ENCODE data around the gene TAF3. TPM values are rescaled to one million over a fixed set of nuclear protein-coding genes. Genes with fewer than 3 reads are reported as not detected.

Gene TAF3
- total RNA-seq, 1 experiment from 2014 or later = 14.5 TPM

GRCh38 chr10:7817576-7817975 lies 729 bp upstream of the TAF3 start:
- Mint-ChIP-seq H3K4me1 (ENCODE audit: low read depth, unreplicated experiment) (peaks cover 23% of the 10 kb centered on the region), H3K4me3 (ENCODE audit: low read depth, unreplicated experiment) (peak overlapping the region; percentile 85), H3K27me3 (ENCODE audit: unreplicated experiment) (no peaks in the 10 kb centered on the region), H3K27ac (ENCODE audit: unreplicated experiment) (peak overlapping the region; percentile 58), H3K9me3 (ENCODE audit: low read depth, unreplicated experiment) (no peaks in the 10 kb centered on the region), H3K36me3 (ENCODE audit: insufficient read depth, unreplicated experiment) (peaks cover 24% of the 10 kb centered on the region)
- intact Hi-C loops (cut with micrococcal nuclease; ENCODE audit: unreplicated experiment) = no loop called here
- no peak for DNase-seq
- no TSS peak for BruUV-seq (replicated peaks)
- CTCF ChIA-PET = interaction anchor here (0.9 to 2.1 kb wide), 7 partner anchors 8 to 1485 kb away, joined by 3 to 12 read pairs (median 3); partner anchors contain the start of genes ATP5F1C and KIN
- no peak for TF ChIP-seq CTCF (IDR thresholded peaks at IDR 0.05; ENCODE audit: unreplicated experiment)

- intact Hi-C loops (cut with micrococcal nuclease; ENCODE audit: unreplicated experiment) = loop anchor here (1.0 to 2.0 kb wide), 2 partner anchors 21 to 131 kb away; no protein-coding TSS in a partner anchor
- no peak for TF ChIP-seq CTCF (IDR thresholded peaks at IDR 0.05; ENCODE audit: unreplicated experiment)
- Mint-ChIP-seq H3K9me3 (ENCODE audit: low read depth, unreplicated experiment) (no peaks in the 10 kb centered on the region), H3K27me3 (ENCODE audit: unreplicated experiment) (no peaks in the 10 kb centered on the region), H3K27ac (ENCODE audit: unreplicated experiment) (peak overlapping the region; percentile 58), H3K4me1 (ENCODE audit: low read depth, unreplicated experiment) (peaks cover 23% of the 10 kb centered on the region), H3K4me3 (ENCODE audit: low read depth, unreplicated experiment) (peak overlapping the region; percentile 85), H3K36me3 (ENCODE audit: insufficient read depth, unreplicated experiment) (peaks cover 24% of the 10 kb centered on the region)
- DNase-seq = no peak
- BruUV-seq (replicated peaks) = TSS peak; percentile 88
- CTCF ChIA-PET = interaction anchor here (0.9 to 2.1 kb wide), 7 partner anchors 8 to 1485 kb away, joined by 3 to 12 read pairs (median 3); partner anchors contain the start of genes ATP5F1C and KIN
Observed at GRCh38 chr10:7817984-7818294, 366 bp upstream of the TAF3 start.

- CTCF ChIA-PET = interaction anchor here (1.7 to 2.1 kb wide), 3 partner anchors 31 to 294 kb away, joined by 6 to 12 read pairs (median 10); partner anchors contain the start of genes ATP5F1C and KIN
Observed at GRCh38 chr10:7819121-7819460, 786 bp downstream of the TAF3 start.

GRCh38 chr10:7824251-7824650 lies 5.9 kb downstream of the TAF3 start:
- intact Hi-C loops (cut with micrococcal nuclease; ENCODE audit: unreplicated experiment) = no loop called here
- Mint-ChIP-seq H3K27ac (ENCODE audit: unreplicated experiment) (no peak overlapping the region), H3K9me3 (ENCODE audit: low read depth, unreplicated experiment) (no peaks in the 10 kb centered on the region), H3K4me3 (ENCODE audit: low read depth, unreplicated experiment) (no peak overlapping the region), H3K27me3 (ENCODE audit: unreplicated experiment) (no peaks in the 10 kb centered on the region), H3K36me3 (ENCODE audit: insufficient read depth, unreplicated experiment) (peaks cover 11% of the 10 kb centered on the region), H3K4me1 (ENCODE audit: low read depth, unreplicated experiment) (peaks cover 11% of the 10 kb centered on the region)
- TF ChIP-seq CTCF (IDR thresholded peaks at IDR 0.05; ENCODE audit: unreplicated experiment) = no peak
- no peak for DNase-seq
- CTCF ChIA-PET = no interaction called here
- no TSS peak for BruUV-seq (replicated peaks)

More at GRCh38 chr10:7819121-7819460, 786 bp downstream of the TAF3 start:
- intact Hi-C loops (cut with micrococcal nuclease; ENCODE audit: unreplicated experiment) = loop anchor here (1.0 to 2.0 kb wide), 2 partner anchors 22 to 294 kb away; no protein-coding TSS in a partner anchor
- Mint-ChIP-seq H3K9me3 (ENCODE audit: low read depth, unreplicated experiment) (no peaks in the 10 kb centered on the region), H3K36me3 (ENCODE audit: insufficient read depth, unreplicated experiment) (peaks cover 24% of the 10 kb centered on the region), H3K4me1 (ENCODE audit: low read depth, unreplicated experiment) (peaks cover 23% of the 10 kb centered on the region), H3K27me3 (ENCODE audit: unreplicated experiment) (no peaks in the 10 kb centered on the region), H3K4me3 (ENCODE audit: low read depth, unreplicated experiment) (peak overlapping the region; percentile 85), H3K27ac (ENCODE audit: unreplicated experiment) (peak overlapping the region; percentile 58)
- peak; percentile 31 for DNase-seq
- no TSS peak for BruUV-seq (replicated peaks)
- TF ChIP-seq CTCF (IDR thresholded peaks at IDR 0.05; ENCODE audit: unreplicated experiment) = no peak

Data from Calu3 (cell line).